Measurements from ENCODE around the gene TMX2. TPM values are rescaled to one million over a fixed set of nuclear protein-coding genes. Genes with fewer than 3 reads are reported as not detected.

Gene TMX2
- total and polyA plus RNA-seq, 9 of the 15 experiments (the other 6 are each of a cell fraction or from before 2014, with no cell fraction given) = 176 to 433 (median 227) TPM

GRCh38 chr11:57741132-57742086 lies 29.0 kb downstream of the TMX2 start, which contains the start of gene SELENOH (continued):
- TF ChIP-seq PHB2 (IDR thresholded peaks at IDR 0.05; ENCODE audit: low read depth) (no peak), CHCHD3 (CRISPR knock-in tag; IDR thresholded peaks at IDR 0.05) (no peak; the same call in 1 of the 2 replicates), HNRNPH1 (optimal IDR thresholded peaks at IDR 0.05; ENCODE audit: low read depth, low read length) (no peak), SUPT5H (IDR thresholded peaks at IDR 0.05) (peak; percentile 96), NBN (IDR thresholded peaks at IDR 0.05; ENCODE audit: low read depth) (peak; percentile 95), CREM (IDR thresholded peaks at IDR 0.05; ENCODE audit: low read depth) (peak; percentile 90), WHSC1 (IDR thresholded peaks at IDR 0.05; ENCODE audit: low read length) (no peak), SRSF3 (IDR thresholded peaks at IDR 0.05; ENCODE audit: insufficient read depth, low read length) (no peak), E2F3 (CRISPR knock-in tag; IDR thresholded peaks at IDR 0.05) (peak; percentile 74), DNMT1 (IDR thresholded peaks at IDR 0.05) (no peak), FOXO4 (CRISPR knock-in tag; IDR thresholded peaks at IDR 0.05) (no peak), ZNF174 (CRISPR knock-in tag; IDR thresholded peaks at IDR 0.05) (no peak), E2F4 (CRISPR knock-in tag; IDR thresholded peaks at IDR 0.05; ENCODE audit: low read depth) (peak; percentile 89; the same call in 1 of the 2 replicates), RHOXF2B (CRISPR knock-in tag; conservative IDR thresholded peaks at IDR 0.05) (no peak), ZNF121 (CRISPR knock-in tag; conservative IDR thresholded peaks at IDR 0.05) (peak; percentile 66), ELF1 (tag; IDR thresholded peaks at IDR 0.05) (peak; percentile 85), MTA1 (IDR thresholded peaks at IDR 0.05; ENCODE audit: borderline replicate concordance) (peak; percentile 51; the same call in 1 of the 2 replicates), PCBP2 (IDR thresholded peaks at IDR 0.05; ENCODE audit: low read depth, low read length, poor library complexity, severe bottlenecking) (no peak), TAL1 (IDR thresholded peaks at IDR 0.05) (no peak), HMG20A (CRISPR knock-in tag; conservative IDR thresholded peaks at IDR 0.05) (no peak), ZNF12 (CRISPR knock-in tag; IDR thresholded peaks at IDR 0.05) (0 out of 2 replicates have a peak, but pooled peaks have one; percentile 60)
